ENCODE measurements around the gene KCNC1. TPM values are rescaled to one million over a fixed set of nuclear protein-coding genes. Genes with fewer than 3 reads are reported as not detected.

Gene KCNC1
- total and polyA plus RNA-seq, 2 of the 13 experiments (the other 11 are each of a cell fraction or from before 2014, with no cell fraction given) = 0.01 to 0.04 TPM

DNA sequence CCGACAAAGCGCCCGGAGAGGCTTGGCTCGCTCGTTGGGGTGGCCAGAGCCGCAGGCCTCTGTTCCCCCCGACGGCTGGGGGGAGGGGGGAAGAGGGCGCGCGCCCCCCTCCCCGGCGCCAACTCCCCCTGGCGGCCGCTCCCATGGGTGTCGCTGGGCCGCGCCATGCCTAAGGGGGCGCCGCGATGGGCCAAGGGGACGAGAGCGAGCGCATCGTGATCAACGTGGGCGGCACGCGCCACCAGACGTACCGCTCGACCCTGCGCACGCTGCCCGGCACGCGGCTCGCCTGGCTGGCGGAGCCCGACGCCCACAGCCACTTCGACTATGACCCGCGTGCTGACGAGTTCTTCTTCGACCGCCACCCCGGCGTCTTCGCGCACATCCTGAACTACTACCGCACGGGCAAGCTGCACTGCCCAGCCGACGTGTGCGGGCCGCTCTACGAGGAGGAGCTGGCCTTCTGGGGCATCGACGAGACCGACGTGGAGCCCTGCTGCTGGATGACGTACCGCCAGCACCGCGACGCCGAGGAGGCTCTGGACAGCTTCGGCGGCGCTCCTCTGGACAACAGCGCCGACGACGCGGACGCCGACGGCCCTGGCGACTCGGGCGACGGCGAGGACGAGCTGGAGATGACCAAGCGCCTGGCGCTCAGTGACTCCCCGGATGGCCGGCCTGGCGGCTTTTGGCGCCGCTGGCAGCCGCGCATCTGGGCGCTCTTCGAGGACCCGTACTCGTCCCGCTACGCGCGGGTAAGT is 1.4 kb downstream of the KCNC1 start:
- intact Hi-C loops (cut with micrococcal nuclease; ENCODE audit: unreplicated experiment) (no loop called here), in situ Hi-C loops (cut with HindIII; ENCODE audit: extremely low pct_ligation_motif_present, low pct_unique_long_range_greater_than_20kb) (no loop called here)
- H2AFZ ChIP-seq (ENCODE audit: low read length) = no peak overlapping the region
- peaks cover 5 to 43% of the 10 kb centered on the region in 2 experiments; a peak in 3 of 5 replicates for H3K27me3 ChIP-seq (ENCODE audit: control insufficient read depth in 1 of 2, insufficient read depth in 2 of 2, low read length in 2 of 2)
- 81% methylated on average over 74 of the region's 102 CpGs for WGBS (ENCODE audit: low lambda C conversion rate)
- FAIRE-seq = no peak
- POLR2A ChIA-PET = no interaction called here
- H3K4me1 ChIP-seq (ENCODE audit: insufficient read depth, low read length) = no peaks in the 10 kb centered on the region
- BruUV-seq (replicated peaks) = no TSS peak
- no peaks in the 10 kb centered on the region for H3K9me3 ChIP-seq (ENCODE audit: low read length)
- no peaks in the 10 kb centered on the region for H3K79me2 ChIP-seq (ENCODE audit: insufficient read depth, low read length)
- no peak overlapping the region for H3K27ac ChIP-seq (ENCODE audit: extremely low read length, insufficient read depth, low read length)
- no peak overlapping the region for H3K4me3 ChIP-seq (replicated peaks in 1 of 3; ENCODE audit: insufficient read depth in 1 of 3, low read depth in 2 of 3, low read length in 3 of 3)
- H3K36me3 ChIP-seq (replicated peaks in 1 of 2; ENCODE audit: control insufficient read depth in 1 of 2, insufficient read depth in 2 of 2, low read length in 2 of 2) = no peaks in the 10 kb centered on the region
- H3K9ac ChIP-seq (ENCODE audit: insufficient read depth, low read depth, low read length) = no peak overlapping the region
- H3K4me2 ChIP-seq (ENCODE audit: low read depth, low read length) = 0 out of 2 replicates have a peak overlapping the region, but pooled peaks have one; percentile 12
- CTCF ChIA-PET (ENCODE audit: low intra/inter-chr PET ratio, low total read pairs) = no interaction called here
- no peak for ATAC-seq
- peaks cover 4% of the 10 kb centered on the region; the same call in 1 of the 2 replicates for H4K20me1 ChIP-seq (ENCODE audit: insufficient read depth, low read length)
- no peak for DNase-seq (ENCODE audit: low spot score)
- TF ChIP-seq RBAK (CRISPR knock-in tag; IDR thresholded peaks at IDR 0.05) = no peak
- TF ChIP-seq, protein P1, sequence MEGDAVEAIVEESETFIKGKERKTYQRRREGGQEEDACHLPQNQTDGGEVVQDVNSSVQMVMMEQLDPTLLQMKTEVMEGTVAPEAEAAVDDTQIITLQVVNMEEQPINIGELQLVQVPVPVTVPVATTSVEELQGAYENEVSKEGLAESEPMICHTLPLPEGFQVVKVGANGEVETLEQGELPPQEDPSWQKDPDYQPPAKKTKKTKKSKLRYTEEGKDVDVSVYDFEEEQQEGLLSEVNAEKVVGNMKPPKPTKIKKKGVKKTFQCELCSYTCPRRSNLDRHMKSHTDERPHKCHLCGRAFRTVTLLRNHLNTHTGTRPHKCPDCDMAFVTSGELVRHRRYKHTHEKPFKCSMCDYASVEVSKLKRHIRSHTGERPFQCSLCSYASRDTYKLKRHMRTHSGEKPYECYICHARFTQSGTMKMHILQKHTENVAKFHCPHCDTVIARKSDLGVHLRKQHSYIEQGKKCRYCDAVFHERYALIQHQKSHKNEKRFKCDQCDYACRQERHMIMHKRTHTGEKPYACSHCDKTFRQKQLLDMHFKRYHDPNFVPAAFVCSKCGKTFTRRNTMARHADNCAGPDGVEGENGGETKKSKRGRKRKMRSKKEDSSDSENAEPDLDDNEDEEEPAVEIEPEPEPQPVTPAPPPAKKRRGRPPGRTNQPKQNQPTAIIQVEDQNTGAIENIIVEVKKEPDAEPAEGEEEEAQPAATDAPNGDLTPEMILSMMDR (CRISPR knock-in tag; IDR thresholded peaks at IDR 0.05) = peak; percentile 35
- TF ChIP-seq ZNF777 (CRISPR knock-in tag; IDR thresholded peaks at IDR 0.05) = peak; percentile 83
- no peak for TF ChIP-seq CEBPB (IDR thresholded peaks at IDR 0.05; ENCODE audit: borderline replicate concordance, low read depth, low read length)
- 0 out of 2 replicates have a peak, but pooled peaks have one; percentile 41 for TF ChIP-seq DNMT1 (CRISPR knock-in tag; IDR thresholded peaks at IDR 0.05)
- TF ChIP-seq, protein P2, sequence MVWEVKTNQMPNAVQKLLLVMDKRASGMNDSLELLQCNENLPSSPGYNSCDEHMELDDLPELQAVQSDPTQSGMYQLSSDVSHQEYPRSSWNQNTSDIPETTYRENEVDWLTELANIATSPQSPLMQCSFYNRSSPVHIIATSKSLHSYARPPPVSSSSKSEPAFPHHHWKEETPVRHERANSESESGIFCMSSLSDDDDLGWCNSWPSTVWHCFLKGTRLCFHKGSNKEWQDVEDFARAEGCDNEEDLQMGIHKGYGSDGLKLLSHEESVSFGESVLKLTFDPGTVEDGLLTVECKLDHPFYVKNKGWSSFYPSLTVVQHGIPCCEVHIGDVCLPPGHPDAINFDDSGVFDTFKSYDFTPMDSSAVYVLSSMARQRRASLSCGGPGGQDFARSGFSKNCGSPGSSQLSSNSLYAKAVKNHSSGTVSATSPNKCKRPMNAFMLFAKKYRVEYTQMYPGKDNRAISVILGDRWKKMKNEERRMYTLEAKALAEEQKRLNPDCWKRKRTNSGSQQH (CRISPR knock-in tag; IDR thresholded peaks at IDR 0.05; ENCODE audit: low read depth) = no peak
- TF ChIP-seq, protein P3, sequence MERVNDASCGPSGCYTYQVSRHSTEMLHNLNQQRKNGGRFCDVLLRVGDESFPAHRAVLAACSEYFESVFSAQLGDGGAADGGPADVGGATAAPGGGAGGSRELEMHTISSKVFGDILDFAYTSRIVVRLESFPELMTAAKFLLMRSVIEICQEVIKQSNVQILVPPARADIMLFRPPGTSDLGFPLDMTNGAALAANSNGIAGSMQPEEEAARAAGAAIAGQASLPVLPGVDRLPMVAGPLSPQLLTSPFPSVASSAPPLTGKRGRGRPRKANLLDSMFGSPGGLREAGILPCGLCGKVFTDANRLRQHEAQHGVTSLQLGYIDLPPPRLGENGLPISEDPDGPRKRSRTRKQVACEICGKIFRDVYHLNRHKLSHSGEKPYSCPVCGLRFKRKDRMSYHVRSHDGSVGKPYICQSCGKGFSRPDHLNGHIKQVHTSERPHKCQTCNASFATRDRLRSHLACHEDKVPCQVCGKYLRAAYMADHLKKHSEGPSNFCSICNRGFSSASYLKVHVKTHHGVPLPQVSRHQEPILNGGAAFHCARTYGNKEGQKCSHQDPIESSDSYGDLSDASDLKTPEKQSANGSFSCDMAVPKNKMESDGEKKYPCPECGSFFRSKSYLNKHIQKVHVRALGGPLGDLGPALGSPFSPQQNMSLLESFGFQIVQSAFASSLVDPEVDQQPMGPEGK (CRISPR knock-in tag; IDR thresholded peaks at IDR 0.05) = peak; percentile 70
- TF ChIP-seq, protein P4, sequence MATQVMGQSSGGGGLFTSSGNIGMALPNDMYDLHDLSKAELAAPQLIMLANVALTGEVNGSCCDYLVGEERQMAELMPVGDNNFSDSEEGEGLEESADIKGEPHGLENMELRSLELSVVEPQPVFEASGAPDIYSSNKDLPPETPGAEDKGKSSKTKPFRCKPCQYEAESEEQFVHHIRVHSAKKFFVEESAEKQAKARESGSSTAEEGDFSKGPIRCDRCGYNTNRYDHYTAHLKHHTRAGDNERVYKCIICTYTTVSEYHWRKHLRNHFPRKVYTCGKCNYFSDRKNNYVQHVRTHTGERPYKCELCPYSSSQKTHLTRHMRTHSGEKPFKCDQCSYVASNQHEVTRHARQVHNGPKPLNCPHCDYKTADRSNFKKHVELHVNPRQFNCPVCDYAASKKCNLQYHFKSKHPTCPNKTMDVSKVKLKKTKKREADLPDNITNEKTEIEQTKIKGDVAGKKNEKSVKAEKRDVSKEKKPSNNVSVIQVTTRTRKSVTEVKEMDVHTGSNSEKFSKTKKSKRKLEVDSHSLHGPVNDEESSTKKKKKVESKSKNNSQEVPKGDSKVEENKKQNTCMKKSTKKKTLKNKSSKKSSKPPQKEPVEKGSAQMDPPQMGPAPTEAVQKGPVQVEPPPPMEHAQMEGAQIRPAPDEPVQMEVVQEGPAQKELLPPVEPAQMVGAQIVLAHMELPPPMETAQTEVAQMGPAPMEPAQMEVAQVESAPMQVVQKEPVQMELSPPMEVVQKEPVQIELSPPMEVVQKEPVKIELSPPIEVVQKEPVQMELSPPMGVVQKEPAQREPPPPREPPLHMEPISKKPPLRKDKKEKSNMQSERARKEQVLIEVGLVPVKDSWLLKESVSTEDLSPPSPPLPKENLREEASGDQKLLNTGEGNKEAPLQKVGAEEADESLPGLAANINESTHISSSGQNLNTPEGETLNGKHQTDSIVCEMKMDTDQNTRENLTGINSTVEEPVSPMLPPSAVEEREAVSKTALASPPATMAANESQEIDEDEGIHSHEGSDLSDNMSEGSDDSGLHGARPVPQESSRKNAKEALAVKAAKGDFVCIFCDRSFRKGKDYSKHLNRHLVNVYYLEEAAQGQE (IDR thresholded peaks at IDR 0.05; ENCODE audit: borderline replicate concordance in 1 of 2, low read depth in 1 of 2, low read length in 2 of 2) = peak in 1 of 2 experiments; percentile 34; a peak in 2 of 4 replicates
- TF ChIP-seq NFYC (CRISPR knock-in tag; IDR thresholded peaks at IDR 0.05) = no peak
- TF ChIP-seq ZNF17 (CRISPR knock-in tag; IDR thresholded peaks at IDR 0.05) = no peak
- TF ChIP-seq ZNF260 (CRISPR knock-in tag; IDR thresholded peaks at IDR 0.05; ENCODE audit: borderline replicate concordance, low read depth) = no peak
- no peak for TF ChIP-seq PITX1 (CRISPR knock-in tag; IDR thresholded peaks at IDR 0.05)

Data from HepG2 (cell line).